PC-3 (cell line): ENCODE measurements around the gene NABP1. TPM values are rescaled to one million over a fixed set of nuclear protein-coding genes. Genes with fewer than 3 reads are reported as not detected.

Experiments used
- ATAC-seq: fragments of 200-7000 bp; cut with Tn5 transposase; 2 replicates; pipeline ENCODE4 v1.9.1; 2020; ENCODE audit warnings: mild to moderate bottlenecking, moderate library complexity
- BruUV-seq: library from RNA; stranded (reverse); fragments of 400-500 nt; replicated peaks from 2 replicates; lab custom pipeline; 2021; lab: Mats Ljungman, UMichigan
- CTCF ChIA-PET: fragments of 300-600 bp; sonication (Branson Sonifier 250); formaldehyde crosslinking; loops from one replicate; lab custom pipeline; 2022; ENCODE audit warnings: antibody characterized with exemption; lab: Charles Lee
- POLR2A ChIA-PET: fragments of 300-600 bp; sonication (Branson Sonifier 250); formaldehyde crosslinking; loops from one replicate; lab custom pipeline; 2022; ENCODE audit warnings: antibody characterized with exemption; ENCODE audit not compliant: unreplicated experiment; lab: Charles Lee
- DNase-seq: peaks from one replicate; pipeline ENCODE4 v3.0.0-alpha.2; 2015
- H2AFZ ChIP-seq: fragments of 300-600 bp; sonication (generic); 2 replicates; pipeline ENCODE4 v1.6.0; 2016; ENCODE audit warnings: antibody characterized with exemption, low read length
- H3F3A ChIP-seq: fragments of 300-600 bp; sonication (generic); one replicate; pipeline ENCODE4 v1.6.0; 2017; ENCODE audit warnings: antibody characterized with exemption, low read length, control low read depth, mild to moderate bottlenecking; ENCODE audit not compliant: unreplicated experiment
- H3K27ac ChIP-seq: fragments of 300-600 bp; sonication (generic); 2 replicates; pipeline ENCODE4 v1.5.1; 2016; ENCODE audit warnings: mild to moderate bottlenecking, low read length
- H3K27me3 ChIP-seq: fragments of 300-600 bp; sonication (generic); 2 replicates; pipeline ENCODE4 v1.6.1; 2016; ENCODE audit warnings: low read length, mixed read lengths
- H3K36me3 ChIP-seq: fragments of 300-600 bp; sonication (generic); 2 replicates; pipeline ENCODE4 v1.6.1; 2016; ENCODE audit warnings: low read depth, mixed run types, low read length, mixed read lengths
- H3K4me1 ChIP-seq: fragments of 300-600 bp; sonication (generic); 2 replicates; pipeline ENCODE4 v1.5.1; 2016; ENCODE audit warnings: low read length; ENCODE audit not compliant: insufficient read depth
- H3K4me2 ChIP-seq: fragments of 300-600 bp; sonication (generic); 2 replicates; pipeline ENCODE4 v1.6.0; 2016; ENCODE audit warnings: low read length
- H3K4me3 ChIP-seq: fragments of 300-600 bp; sonication (generic); 2 replicates; pipeline ENCODE4 v1.5.1; 2016; ENCODE audit warnings: mild to moderate bottlenecking, low read length, mixed read lengths
- H3K79me2 ChIP-seq: fragments of 300-600 bp; sonication (generic); 2 replicates; pipeline ENCODE4 v1.6.1; 2017; ENCODE audit warnings: low read length, mixed read lengths
- H3K9ac ChIP-seq: fragments of 300-600 bp; sonication (generic); 2 replicates; pipeline ENCODE4 v1.6.0; 2016; ENCODE audit warnings: mild to moderate bottlenecking, low read length
- H3K9me2 ChIP-seq: fragments of 300-600 bp; sonication (generic); replicated peaks from 2 replicates; pipeline ENCODE4 v1.6.1; 2016; ENCODE audit warnings: mixed run types, low read length, mixed read lengths
- H3K9me3 ChIP-seq: fragments of 300-600 bp; sonication (generic); 2 replicates; pipeline ENCODE4 v1.6.1; 2016; ENCODE audit warnings: low read length, mixed read lengths
- H4K20me1 ChIP-seq: fragments of 300-600 bp; sonication (generic); 2 replicates; pipeline ENCODE4 v1.6.1; 2016; ENCODE audit warnings: low read length, mixed read lengths
- CTCF ChIP-seq: fragments of 300-600 bp; sonication (generic); conservative IDR thresholded peaks from 2 replicates; pipeline ENCODE4 v1.5.1; 2017; ENCODE audit warnings: antibody characterized with exemption, low read depth, mild to moderate bottlenecking, low read length
- EZH2 ChIP-seq: fragments of 300-600 bp; sonication (generic); IDR thresholded peaks from one replicate; pipeline ENCODE4 v1.6.1; 2017; ENCODE audit warnings: antibody characterized with exemption, mild to moderate bottlenecking, low read length; ENCODE audit not compliant: unreplicated experiment
- EZH2phosphoT487 ChIP-seq: fragments of 300-600 bp; sonication (generic); IDR thresholded peaks from 2 replicates; pipeline ENCODE4 v1.6.1; 2018; ENCODE audit warnings: mild to moderate bottlenecking, antibody characterized with exemption, low read length, borderline replicate concordance
- intact Hi-C: fragments of 100-400 bp; cut with micrococcal nuclease; formaldehyde crosslinking; loops from 2 replicates; pipeline ENCODE4 v1.9.0; 2023
- total RNA-seq: library from RNA; depleted of rRNA; stranded (reverse); fragments of >200 nt; gene quantifications from 2 replicates; pipeline ENCODE4 v1.2.3, GENCODE V29; 2014

NABP1 gene
- total RNA-seq, 1 experiment from 2014 or later, result 56.8 TPM

GRCh38 chr2:191686066-191686465 lies 8.1 kb downstream of the NABP1 start:
- H3K4me3 ChIP-seq, result no peak overlapping the region
- DNase-seq (no peak), ATAC-seq (no peak)
- intact Hi-C loops, result loop anchor here (10.0 kb wide), 1 partner anchor 511 kb away; no protein-coding TSS in a partner anchor
- no peak overlapping the region for H2AFZ ChIP-seq
- peaks cover 11% of the 10 kb centered on the region for H3F3A ChIP-seq
- H3K27me3 ChIP-seq, result no peaks in the 10 kb centered on the region
- peak overlapping the region; percentile 41 for H3K4me2 ChIP-seq
- CTCF ChIA-PET, result no interaction called here
- peaks cover 92% of the 10 kb centered on the region for H3K4me1 ChIP-seq
- H4K20me1 ChIP-seq, result peaks cover 27% of the 10 kb centered on the region
- no peaks in the 10 kb centered on the region for H3K9me3 ChIP-seq
- no TSS peak for BruUV-seq
- H3K79me2 ChIP-seq, result peaks cover 51% of the 10 kb centered on the region
- H3K27ac ChIP-seq, result no peak overlapping the region
- H3K36me3 ChIP-seq, result peaks cover 72% of the 10 kb centered on the region
- H3K9me2 ChIP-seq, result no peaks in the 10 kb centered on the region
- H3K9ac ChIP-seq, result no peak overlapping the region
- no peak for TF ChIP-seq EZH2
- TF ChIP-seq CTCF, result no peak
- no peak for TF ChIP-seq EZH2phosphoT487
- POLR2A ChIA-PET, result interaction anchor here (1.0 kb wide), 1 partner anchor 8 kb away, joined by 3 read pairs; the partner anchor contains the start of gene NABP1

- ChIA-PET CTCF (no interaction called here), POLR2A (interaction anchor here (0.6 to 1.0 kb wide), 2 partner anchors 9 to 105 kb away, joined by 3 read pairs; partner anchors contain the start of gene NABP1)
- no peak overlapping the region for H2AFZ ChIP-seq
- peaks cover 44% of the 10 kb centered on the region for H3K79me2 ChIP-seq
- intact Hi-C loops, result loop anchor here (10.0 kb wide), 1 partner anchor 512 kb away; no protein-coding TSS in a partner anchor
- no peak overlapping the region for H3K9ac ChIP-seq
- H4K20me1 ChIP-seq, result peaks cover 22% of the 10 kb centered on the region
- TF ChIP-seq CTCF, result no peak
- no peak for TF ChIP-seq EZH2
- no peak for TF ChIP-seq EZH2phosphoT487
- peaks cover 93% of the 10 kb centered on the region for H3K4me1 ChIP-seq
- ATAC-seq, result no peak
- peaks cover 11% of the 10 kb centered on the region for H3F3A ChIP-seq
- no peak overlapping the region for H3K27ac ChIP-seq
- no peaks in the 10 kb centered on the region for H3K27me3 ChIP-seq
- no peak overlapping the region for H3K4me3 ChIP-seq
- H3K9me2 ChIP-seq, result no peaks in the 10 kb centered on the region
- H3K36me3 ChIP-seq, result peaks cover 67% of the 10 kb centered on the region
- peak overlapping the region; percentile 41; the same call in 1 of the 2 replicates for H3K4me2 ChIP-seq
- no peaks in the 10 kb centered on the region for H3K9me3 ChIP-seq
- no TSS peak for BruUV-seq
- DNase-seq, result no peak
Observed at GRCh38 chr2:191686729-191687128, 8.8 kb downstream of the NABP1 start.

GRCh38 chr2:191687867-191688266 lies 9.9 kb downstream of the NABP1 start:
- TF ChIP-seq CTCF (no peak), EZH2 (no peak), EZH2phosphoT487 (no peak)
- ChIA-PET CTCF (interaction anchor here (0.5 kb wide), 1 partner anchor 68 kb away, joined by 3 read pairs; no protein-coding TSS in a partner anchor), POLR2A (interaction anchor here (0.6 to 0.8 kb wide), 3 partner anchors 10 to 1741 kb away, joined by 4 to 7 read pairs (median 4); partner anchors contain the start of gene NABP1)
- Histone ChIP-seq H3K4me3 (no peak overlapping the region), H3K9me3 (no peaks in the 10 kb centered on the region), H3K9ac (no peak overlapping the region), H3K27me3 (no peaks in the 10 kb centered on the region), H3K27ac (peak overlapping the region; percentile 22; the same call in 1 of the 2 replicates), H3K36me3 (peaks cover 56% of the 10 kb centered on the region), H3K4me1 (peaks cover 82% of the 10 kb centered on the region), H3K4me2 (peak overlapping the region; percentile 41), H3K9me2 (no peaks in the 10 kb centered on the region), H4K20me1 (peaks cover 12% of the 10 kb centered on the region; the same call in 1 of the 2 replicates), H3K79me2 (peaks cover 33% of the 10 kb centered on the region), H2AFZ (no peak overlapping the region), H3F3A (peaks cover 11% of the 10 kb centered on the region)
- no TSS peak for BruUV-seq
- ATAC-seq (no peak), DNase-seq (no peak)
- intact Hi-C loops, result loop anchor here (10.0 kb wide), 1 partner anchor 513 kb away; no protein-coding TSS in a partner anchor
